Kidney (tissue), 22 donors: ENCODE data around the gene PNRC2. TPM values are rescaled to one million over a fixed set of nuclear protein-coding genes. Genes with fewer than 3 reads are reported as not detected.
A peak's percentile ranks its signal among the peaks of the same experiment; 100 is the strongest.

Source experiments
- DNase-seq, 5 donors: peaks; one replicate each; pipeline ENCODE4 v3.0.0-alpha.2; 2013 to 2020
- FAIRE-seq: peaks from 2 replicates; lab custom pipeline; 2012; peaks lifted over from hg19 to GRCh38; lab: Jason Lieb, UNC
- H3K27ac ChIP-seq, 2 donors: one replicate each; pipeline ENCODE4 v1.7.0; 2013; ENCODE audit warnings: low read depth in 2 of 2, low read length in 2 of 2, inconsistent platforms in 1 of 2
- H3K27me3 ChIP-seq: one replicate; pipeline ENCODE4 v1.7.1; 2013; ENCODE audit warnings: low read length, inconsistent platforms; ENCODE audit not compliant: control insufficient read depth, insufficient read depth
- H3K36me3 ChIP-seq, 3 donors: one replicate each; pipeline versions ENCODE4 v1.7.0 to v1.7.1; 2013; ENCODE audit warnings: low read length in 3 of 3, control low read depth in 1 of 3, inconsistent platforms in 1 of 3; ENCODE audit not compliant: insufficient read depth in 3 of 3, control insufficient read depth in 2 of 3
- H3K4me1 ChIP-seq, 3 donors: one replicate each; pipeline versions ENCODE4 v1.7.0 to v1.7.1; 2013; ENCODE audit warnings: low read length in 3 of 3, inconsistent platforms in 1 of 3, low read depth in 1 of 3; ENCODE audit not compliant: control insufficient read depth in 2 of 3, insufficient read depth in 2 of 3
- H3K4me3 ChIP-seq, 3 donors: one replicate each; pipeline versions ENCODE4 v1.7.0 to v1.8.1; 2013; ENCODE audit warnings: low read length in 3 of 3, control low read depth in 1 of 3, inconsistent platforms in 1 of 3
- H3K9ac ChIP-seq, 3 donors: one replicate each; pipeline versions ENCODE4 v1.7.0 to v1.7.1; 2013; ENCODE audit warnings: low read length in 3 of 3, control low read depth in 1 of 3, inconsistent platforms in 1 of 3
- H3K9me3 ChIP-seq, 3 donors: one replicate each; pipeline versions ENCODE4 v1.7.0 to v1.7.1; 2013; ENCODE audit warnings: low read length in 3 of 3, control low read depth in 1 of 3, inconsistent platforms in 1 of 3; ENCODE audit not compliant: control insufficient read depth in 2 of 3, insufficient read depth in 1 of 3
- CTCF ChIP-seq: IDR thresholded peaks from 3 replicates; pipeline ENCODE4 v1.5.1; 2012; ENCODE audit warnings: mild to moderate bottlenecking, moderate library complexity, borderline replicate concordance; ENCODE audit not compliant: insufficient read depth; ENCODE audit errors: extremely low read depth
- intact Hi-C: fragments of 100-400 bp; cut with DNase I; formaldehyde crosslinking; loops from one replicate; pipeline ENCODE4 v1.11.1; 2022
- long read RNA-seq, 10 donors: library from polyadenylated mRNA in 1 of 10; unstranded in 1 of 10; transcript quantifications; one replicate each; pipeline ENCODE4 v2.0.0 and lab custom pipeline, GENCODE V29; 2021 to 2026
- polyA plus RNA-seq: library from polyadenylated mRNA; stranded (reverse); fragments of 350-450 nt; fragmentation: Illumina TruSeq; extraction: RNeasy Lipid Tissue Mini Kit (QIAGEN cat#74804); gene quantifications from one replicate; pipeline ENCODE4 v1.2.3, GENCODE V29; 2014; ENCODE audit warnings: low read depth, low replicate concordance; ENCODE audit not compliant: insufficient read depth
- total RNA-seq: library from RNA; stranded (reverse); fragmentation: NEBNext Ultra II Directional; extraction: Animal tissue kit (Norgen Biotek cat#: 25700); gene quantifications from one replicate; pipeline ENCODE4 v1.2.1, GENCODE V29; 2021
- donor health status: control.
- donor health status: control.
- donor health status: control.
- donor health status: control.
- donor health status: control.
- donor health status: DM: yes; HTN: yes; CAD: no.
- donor health status: Normal renal cell carcinoma (clear cell type).

The PNRC2 gene
- 107 TPM for total RNA-seq
- polyA plus RNA-seq, result 86.3 TPM
- long read RNA-seq, donor 1, transcript PNRC2-201 (3 exons, 2,416 nt), result major isoform, 63 of 73 reads
- long read RNA-seq, donor 1, transcript PNRC2-204 (2 exons, 171 nt), result minor isoform, 6 of 73 reads
- long read RNA-seq, donor 1, partial matches to known transcripts, result 0 of 73 reads
- long read RNA-seq, donor 1, other reads (novel, unspliced or antisense), result 0 of 73 reads
- long read RNA-seq, donor 2, transcript PNRC2-204 (2 exons, 171 nt), result minor isoform, 6 of 101 reads
- long read RNA-seq, donor 2, transcript PNRC2-201 (3 exons, 2,416 nt), result major isoform, 91 of 101 reads
- long read RNA-seq, donor 2, partial matches to known transcripts, result 0 of 101 reads
- long read RNA-seq, donor 2, other reads (novel, unspliced or antisense), result 0 of 101 reads
- long read RNA-seq, donor 3, transcript PNRC2-204 (2 exons, 171 nt), result minor isoform, 5 of 125 reads
- long read RNA-seq, donor 3, transcript PNRC2-201 (3 exons, 2,416 nt), result major isoform, 111 of 125 reads
- long read RNA-seq, donor 3, partial matches to known transcripts, result 5 of 125 reads
- long read RNA-seq, donor 3, other reads (novel, unspliced or antisense), result 0 of 125 reads
- long read RNA-seq, donor 4, transcript PNRC2-202 (3 exons, 814 nt), result minor isoform, 5 of 60 reads
- long read RNA-seq, donor 4, transcript PNRC2-201 (3 exons, 2,416 nt), result major isoform, 53 of 60 reads
- long read RNA-seq, donor 4, partial matches to known transcripts, result 0 of 60 reads
- long read RNA-seq, donor 4, other reads (novel, unspliced or antisense), result 0 of 60 reads
- long read RNA-seq, donor 5, transcript PNRC2-201 (3 exons, 2,416 nt), result major isoform, 12 of 12 reads
- long read RNA-seq, donor 5, partial matches to known transcripts, result 0 of 12 reads
- long read RNA-seq, donor 5, other reads (novel, unspliced or antisense), result 0 of 12 reads
- long read RNA-seq, donor 6, transcript PNRC2-202 (3 exons, 814 nt), result minor isoform, 10 of 245 reads
- long read RNA-seq, donor 6, transcript PNRC2-204 (2 exons, 171 nt), result minor isoform, 10 of 245 reads
- long read RNA-seq, donor 6, transcript PNRC2-201 (3 exons, 2,416 nt), result major isoform, 162 of 245 reads
- long read RNA-seq, donor 6, partial matches to known transcripts, result 29 of 245 reads
- long read RNA-seq, donor 6, other reads (novel, unspliced or antisense), result 32 of 245 reads
- long read RNA-seq, donor 7, transcript PNRC2-201 (3 exons, 2,416 nt), result major isoform, 69 of 82 reads
- long read RNA-seq, donor 7, partial matches to known transcripts, result 0 of 82 reads
- long read RNA-seq, donor 7, other reads (novel, unspliced or antisense), result 8 of 82 reads
- long read RNA-seq, donor 8, transcript PNRC2-204 (2 exons, 171 nt), result minor isoform, 10 of 178 reads
- long read RNA-seq, donor 8, transcript PNRC2-201 (3 exons, 2,416 nt), result major isoform, 123 of 178 reads
- long read RNA-seq, donor 8, partial matches to known transcripts, result 41 of 178 reads
- long read RNA-seq, donor 8, other reads (novel, unspliced or antisense), result 0 of 178 reads
- long read RNA-seq, donor 9, transcript PNRC2-201 (3 exons, 2,416 nt), result major isoform, 47 of 58 reads
- long read RNA-seq, donor 9, partial matches to known transcripts, result 6 of 58 reads
- long read RNA-seq, donor 9, other reads (novel, unspliced or antisense), result 0 of 58 reads
- long read RNA-seq, donor 10, transcript PNRC2-204 (2 exons, 171 nt), result minor isoform, 6 of 114 reads
- long read RNA-seq, donor 10, transcript PNRC2-201 (3 exons, 2,416 nt), result major isoform, 100 of 114 reads
- long read RNA-seq, donor 10, partial matches to known transcripts, result 5 of 114 reads
- long read RNA-seq, donor 10, other reads (novel, unspliced or antisense), result 0 of 114 reads

- intact Hi-C loops, result no loop called here
- Histone ChIP-seq H3K27me3 (no peaks in the 10 kb centered on the region), H3K4me3 (peak within 1 kb of the TSS; percentile 89 to 100 (median 97)), H3K36me3 (peaks cover 0 to 6% (median 2%) of the 10 kb centered on the region in 3 donors), H3K9ac (peak within 1 kb of the TSS; percentile 92 to 99 (median 98)), H3K4me1 (peaks cover 0 to 4% (median 0%) of the 10 kb centered on the region in 3 donors), H3K9me3 (no peaks in the 10 kb centered on the region), H3K27ac (peak within 1 kb of the TSS; percentile 99 to 100)
- DNase-seq, result peak; percentile 99
- TF ChIP-seq CTCF, result no peak
- peak; percentile 33 for FAIRE-seq
Observed at GRCh38 chr1:23959461-23960290, at the start of gene PNRC2. Gene PNRC2 (plus strand): TSS chr1:23959828. CDS start chr1:23961458, 1,630 bp downstream.

- H3K27me3 ChIP-seq, result no peaks in the 10 kb centered on the region
- no peaks in the 10 kb centered on the region for H3K4me1 ChIP-seq
- FAIRE-seq (no peak), DNase-seq (no peak)
- H3K9me3 ChIP-seq, result no peaks in the 10 kb centered on the region
- H3K36me3 ChIP-seq, result no peaks in the 10 kb centered on the region
- no peak for TF ChIP-seq CTCF
- intact Hi-C loops, result no loop called here
- no peak overlapping the region for H3K27ac ChIP-seq
- no peak overlapping the region for H3K4me3 ChIP-seq
- no peak overlapping the region for H3K9ac ChIP-seq
Observed at GRCh38 chr1:23910144-23910543, 49.5 kb upstream of the PNRC2 start.
